ENCODE data around the gene DNAI7. TPM values are rescaled to one million over a fixed set of nuclear protein-coding genes. Genes with fewer than 3 reads are reported as not detected.

DNAI7 gene
- total RNA-seq, 1 experiment from 2014 or later = 0.10 TPM

DNA sequence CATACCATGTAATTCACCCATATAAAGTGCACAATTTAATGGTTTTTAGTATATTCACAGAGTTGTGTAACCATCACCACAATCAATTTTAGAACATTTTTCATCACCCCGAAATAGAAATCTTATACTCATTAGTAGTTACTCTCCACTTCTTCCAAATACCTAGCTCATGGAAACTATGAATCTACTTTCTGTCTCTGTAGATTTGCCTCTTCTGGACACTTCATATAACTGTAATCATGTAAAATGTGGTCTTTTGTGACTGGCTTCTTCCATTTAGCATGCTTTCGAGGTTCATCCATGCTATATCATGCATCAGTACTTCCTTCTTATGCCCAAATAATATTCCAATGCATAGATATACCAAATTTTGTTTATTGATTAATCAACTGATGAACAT lies 10.8 kb downstream of the DNAI7 start:
- BruUV-seq (replicated peaks) = no TSS peak
- H3K4me3 ChIP-seq (ENCODE audit: low read depth in 2 of 2, low read length in 2 of 2) = no peak overlapping the region
- ATAC-seq (no peak), DNase-seq (ENCODE audit: low read depth, low spot score) (no peak)
- H3K4me1 ChIP-seq (ENCODE audit: control insufficient read depth, insufficient read depth, low read length) = no peaks in the 10 kb centered on the region
- no peaks in the 10 kb centered on the region for H3K9me3 ChIP-seq (ENCODE audit: control insufficient read depth, insufficient read depth, low read depth, low read length)
- peaks cover 14% of the 10 kb centered on the region; the same call in 1 of the 2 replicates for H3K27me3 ChIP-seq (ENCODE audit: control insufficient read depth, insufficient read depth, low read length)
- no peaks in the 10 kb centered on the region for H3K36me3 ChIP-seq (ENCODE audit: control insufficient read depth, insufficient read depth, low read length)
- POLR2A ChIA-PET = no interaction called here
- CTCF ChIA-PET = no interaction called here
- no peak overlapping the region for H3K27ac ChIP-seq (ENCODE audit: low read length)
- TF ChIP-seq, protein P1, sequence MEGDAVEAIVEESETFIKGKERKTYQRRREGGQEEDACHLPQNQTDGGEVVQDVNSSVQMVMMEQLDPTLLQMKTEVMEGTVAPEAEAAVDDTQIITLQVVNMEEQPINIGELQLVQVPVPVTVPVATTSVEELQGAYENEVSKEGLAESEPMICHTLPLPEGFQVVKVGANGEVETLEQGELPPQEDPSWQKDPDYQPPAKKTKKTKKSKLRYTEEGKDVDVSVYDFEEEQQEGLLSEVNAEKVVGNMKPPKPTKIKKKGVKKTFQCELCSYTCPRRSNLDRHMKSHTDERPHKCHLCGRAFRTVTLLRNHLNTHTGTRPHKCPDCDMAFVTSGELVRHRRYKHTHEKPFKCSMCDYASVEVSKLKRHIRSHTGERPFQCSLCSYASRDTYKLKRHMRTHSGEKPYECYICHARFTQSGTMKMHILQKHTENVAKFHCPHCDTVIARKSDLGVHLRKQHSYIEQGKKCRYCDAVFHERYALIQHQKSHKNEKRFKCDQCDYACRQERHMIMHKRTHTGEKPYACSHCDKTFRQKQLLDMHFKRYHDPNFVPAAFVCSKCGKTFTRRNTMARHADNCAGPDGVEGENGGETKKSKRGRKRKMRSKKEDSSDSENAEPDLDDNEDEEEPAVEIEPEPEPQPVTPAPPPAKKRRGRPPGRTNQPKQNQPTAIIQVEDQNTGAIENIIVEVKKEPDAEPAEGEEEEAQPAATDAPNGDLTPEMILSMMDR (IDR thresholded peaks at IDR 0.05) = no peak
- TF ChIP-seq TCF7L2 (IDR thresholded peaks at IDR 0.05; ENCODE audit: low read depth, low read length) (no peak), POLR2AphosphoS5 (IDR thresholded peaks at IDR 0.05; ENCODE audit: low read depth, low read length) (no peak), SIN3A (IDR thresholded peaks at IDR 0.05; ENCODE audit: borderline replicate concordance, insufficient read depth, low read depth, low read length) (no peak)
- TF ChIP-seq, protein P2, sequence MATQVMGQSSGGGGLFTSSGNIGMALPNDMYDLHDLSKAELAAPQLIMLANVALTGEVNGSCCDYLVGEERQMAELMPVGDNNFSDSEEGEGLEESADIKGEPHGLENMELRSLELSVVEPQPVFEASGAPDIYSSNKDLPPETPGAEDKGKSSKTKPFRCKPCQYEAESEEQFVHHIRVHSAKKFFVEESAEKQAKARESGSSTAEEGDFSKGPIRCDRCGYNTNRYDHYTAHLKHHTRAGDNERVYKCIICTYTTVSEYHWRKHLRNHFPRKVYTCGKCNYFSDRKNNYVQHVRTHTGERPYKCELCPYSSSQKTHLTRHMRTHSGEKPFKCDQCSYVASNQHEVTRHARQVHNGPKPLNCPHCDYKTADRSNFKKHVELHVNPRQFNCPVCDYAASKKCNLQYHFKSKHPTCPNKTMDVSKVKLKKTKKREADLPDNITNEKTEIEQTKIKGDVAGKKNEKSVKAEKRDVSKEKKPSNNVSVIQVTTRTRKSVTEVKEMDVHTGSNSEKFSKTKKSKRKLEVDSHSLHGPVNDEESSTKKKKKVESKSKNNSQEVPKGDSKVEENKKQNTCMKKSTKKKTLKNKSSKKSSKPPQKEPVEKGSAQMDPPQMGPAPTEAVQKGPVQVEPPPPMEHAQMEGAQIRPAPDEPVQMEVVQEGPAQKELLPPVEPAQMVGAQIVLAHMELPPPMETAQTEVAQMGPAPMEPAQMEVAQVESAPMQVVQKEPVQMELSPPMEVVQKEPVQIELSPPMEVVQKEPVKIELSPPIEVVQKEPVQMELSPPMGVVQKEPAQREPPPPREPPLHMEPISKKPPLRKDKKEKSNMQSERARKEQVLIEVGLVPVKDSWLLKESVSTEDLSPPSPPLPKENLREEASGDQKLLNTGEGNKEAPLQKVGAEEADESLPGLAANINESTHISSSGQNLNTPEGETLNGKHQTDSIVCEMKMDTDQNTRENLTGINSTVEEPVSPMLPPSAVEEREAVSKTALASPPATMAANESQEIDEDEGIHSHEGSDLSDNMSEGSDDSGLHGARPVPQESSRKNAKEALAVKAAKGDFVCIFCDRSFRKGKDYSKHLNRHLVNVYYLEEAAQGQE (IDR thresholded peaks at IDR 0.05; ENCODE audit: insufficient read depth in 1 of 2, low read depth in 2 of 2, low read length in 1 of 2) = no peak
- intact Hi-C loops (cut with micrococcal nuclease; ENCODE audit: unreplicated experiment) (no loop called here), in situ Hi-C loops (cut with HindIII; ENCODE audit: low pct_unique_long_range_greater_than_20kb, low sequenced_read_pairs) (no loop called here)

DNA sequence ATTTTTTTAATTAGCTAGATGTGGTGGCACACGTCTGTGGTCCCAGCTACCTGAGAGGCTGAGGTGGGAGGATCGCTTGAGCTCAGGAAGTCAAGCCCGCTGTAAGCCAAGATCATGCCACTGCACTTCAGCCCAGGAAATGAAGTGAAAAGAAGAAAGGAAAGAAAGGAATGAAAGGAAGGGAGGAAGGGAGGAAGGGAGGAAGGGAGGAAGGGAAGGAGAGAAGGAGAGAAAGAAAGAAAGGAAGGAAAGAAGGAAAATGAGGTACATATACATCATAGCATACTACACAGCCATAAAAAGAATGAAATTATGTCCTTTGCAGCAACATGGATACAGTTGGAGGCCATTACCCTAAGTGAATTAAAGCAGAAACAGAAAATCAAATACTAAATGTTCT lies 12.2 kb downstream of the DNAI7 start:
- in situ Hi-C loops (cut with HindIII; ENCODE audit: low pct_unique_long_range_greater_than_20kb, low sequenced_read_pairs) (no loop called here), intact Hi-C loops (cut with micrococcal nuclease; ENCODE audit: unreplicated experiment) (no loop called here)
- Histone ChIP-seq H3K36me3 (ENCODE audit: control insufficient read depth, insufficient read depth, low read length) (no peaks in the 10 kb centered on the region), H3K4me3 (ENCODE audit: low read depth in 2 of 2, low read length in 2 of 2) (no peak overlapping the region), H3K27me3 (ENCODE audit: control insufficient read depth, insufficient read depth, low read length) (peaks cover 19% of the 10 kb centered on the region), H3K4me1 (ENCODE audit: control insufficient read depth, insufficient read depth, low read length) (no peaks in the 10 kb centered on the region), H3K9me3 (ENCODE audit: control insufficient read depth, insufficient read depth, low read depth, low read length) (no peaks in the 10 kb centered on the region), H3K27ac (ENCODE audit: low read length) (no peak overlapping the region)
- ChIA-PET POLR2A (interaction anchor here (0.6 to 0.7 kb wide), 2 partner anchors 99 to 317 kb away, joined by 3 to 5 read pairs; no protein-coding TSS in a partner anchor), CTCF (interaction anchor here (0.6 kb wide), 1 partner anchor 129 kb away, joined by 4 read pairs; no protein-coding TSS in a partner anchor)
- BruUV-seq (replicated peaks) = no TSS peak
- no peak for DNase-seq (ENCODE audit: low read depth, low spot score)
- TF ChIP-seq, protein P1 (IDR thresholded peaks at IDR 0.05) = no peak
- TF ChIP-seq, protein P2 (IDR thresholded peaks at IDR 0.05; ENCODE audit: insufficient read depth in 1 of 2, low read depth in 2 of 2, low read length in 1 of 2) = no peak
- TF ChIP-seq POLR2AphosphoS5 (IDR thresholded peaks at IDR 0.05; ENCODE audit: low read depth, low read length) (no peak), SIN3A (IDR thresholded peaks at IDR 0.05; ENCODE audit: borderline replicate concordance, insufficient read depth, low read depth, low read length) (no peak), TCF7L2 (IDR thresholded peaks at IDR 0.05; ENCODE audit: low read depth, low read length) (no peak)
- no peak for ATAC-seq
